Measurements from ENCODE around the gene VGLL3.

Gene VGLL3

GRCh38 chr3:86951322-86951721 lies 39.6 kb downstream of the VGLL3 start:
- DNase-seq (ENCODE audit: low read depth, low spot score): no peak

DNA sequence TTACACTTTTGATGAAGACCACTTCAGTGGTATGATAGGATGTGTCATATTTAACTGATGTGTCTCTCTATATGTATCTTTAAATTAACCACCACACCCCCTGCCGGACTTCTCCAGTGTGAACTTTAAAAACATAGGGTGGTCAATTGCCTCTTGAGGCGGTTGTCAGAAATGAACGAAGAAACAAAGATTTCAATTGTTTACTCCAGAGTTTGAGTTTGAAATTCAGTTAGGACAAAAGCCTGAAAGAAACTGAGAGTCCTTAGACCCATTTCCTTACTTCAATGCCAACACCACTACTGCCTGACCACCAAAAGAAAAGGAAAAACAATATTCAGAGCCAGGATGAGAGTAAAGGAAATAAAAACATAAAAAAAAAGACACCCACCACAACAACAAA lies 40.2 kb downstream of the VGLL3 start:
- no peak for DNase-seq (ENCODE audit: low read depth, low spot score)

DNA sequence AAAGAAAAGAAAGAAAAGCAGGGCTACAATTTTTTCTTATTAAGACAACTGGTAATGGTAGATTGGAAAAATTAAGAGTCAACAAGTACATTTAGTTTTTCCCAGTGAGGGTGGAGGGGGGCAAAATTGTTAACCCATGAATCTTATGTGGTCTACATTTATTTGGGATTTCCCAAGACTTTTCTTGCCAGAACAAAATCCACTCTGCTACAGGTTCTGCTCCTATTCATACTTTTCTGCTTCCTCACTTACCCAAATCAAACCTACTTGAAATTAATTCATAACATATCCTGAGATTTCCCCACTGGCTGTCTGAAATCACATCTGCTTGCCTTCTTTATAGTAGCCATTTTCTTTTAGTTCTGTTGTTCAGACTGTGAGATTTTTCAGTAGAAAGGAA lies 41.1 kb downstream of the VGLL3 start:
- DNase-seq (ENCODE audit: low read depth, low spot score): no peak

GRCh38 chr3:86948822-86949221 lies 42.1 kb downstream of the VGLL3 start:
- DNase-seq (ENCODE audit: low read depth, low spot score): no peak

DNA sequence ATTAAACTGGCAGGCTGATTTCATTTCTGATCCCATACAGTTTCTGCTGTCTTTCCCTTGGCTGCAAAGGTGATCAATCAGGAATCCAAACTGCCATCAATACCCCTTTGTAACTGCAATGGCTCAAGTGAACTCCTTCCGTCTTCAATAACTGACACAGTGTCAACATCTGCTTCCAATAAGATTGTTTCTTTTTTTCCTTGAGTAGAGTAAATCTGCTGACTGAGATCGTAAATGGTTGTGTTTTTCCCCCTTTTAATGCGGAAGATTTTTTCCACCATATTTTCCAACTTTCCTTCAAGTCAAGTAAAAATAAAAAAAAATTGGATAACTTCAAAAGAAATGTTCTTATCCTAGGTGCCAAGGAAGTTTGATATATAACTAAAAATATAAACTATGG lies 48.7 kb downstream of the VGLL3 start:
- DNase-seq (ENCODE audit: low read depth, low spot score): no peak

- no peak for DNase-seq (ENCODE audit: low read depth, low spot score)
Measured at GRCh38 chr3:86938416-86939105, 52.4 kb downstream of the VGLL3 start.

GRCh38 chr3:86937306-86937791 lies 53.6 kb downstream of the VGLL3 start:
- peak; percentile 9 for DNase-seq (ENCODE audit: low read depth, low spot score)

GRCh38 chr3:86934851-86935250 lies 56.1 kb downstream of the VGLL3 start:
- no peak for DNase-seq (ENCODE audit: low read depth, low spot score)

DNA sequence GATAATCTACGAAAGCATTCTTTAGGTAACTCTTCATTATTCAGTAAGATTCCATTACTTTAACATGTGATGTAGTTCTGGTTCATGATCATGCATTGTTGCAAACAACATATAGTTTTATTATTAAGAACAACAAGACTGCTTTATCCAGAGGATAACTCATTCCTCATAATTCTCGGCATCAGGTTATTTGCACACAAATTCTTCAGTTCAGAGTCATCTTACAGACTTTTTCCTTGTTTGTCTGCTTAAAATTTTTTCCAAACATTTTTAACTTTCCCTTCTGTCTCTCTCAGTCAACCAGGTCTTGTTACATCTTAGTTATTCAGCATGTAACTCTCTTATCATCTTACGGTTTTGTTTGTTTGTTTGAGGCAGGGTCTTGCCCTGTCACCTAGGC lies 60.1 kb downstream of the VGLL3 start:
- DNase-seq (ENCODE audit: low read depth, low spot score): no peak

DNA sequence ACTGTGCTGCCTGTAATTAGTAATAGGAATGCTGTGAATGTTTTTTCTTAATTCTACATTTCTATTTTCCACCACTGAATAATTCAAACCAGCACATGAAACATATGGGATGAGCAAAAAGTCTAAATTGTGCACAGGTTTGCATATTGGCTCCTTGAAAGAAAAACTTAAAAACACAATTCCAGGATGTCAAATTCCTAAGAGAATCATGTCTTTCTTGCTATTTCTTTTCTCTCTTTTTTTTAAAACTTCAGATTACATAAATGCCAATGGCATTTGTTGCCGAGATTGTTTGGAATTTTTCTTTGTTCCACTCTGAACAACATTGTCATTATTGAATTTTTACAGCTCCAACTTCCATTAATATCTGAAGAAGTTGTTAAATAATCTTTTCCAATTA lies 60.8 kb downstream of the VGLL3 start:
- DNase-seq (ENCODE audit: low read depth, low spot score): no peak

GRCh38 chr3:86929046-86929445 lies 61.9 kb downstream of the VGLL3 start:
- DNase-seq (ENCODE audit: low read depth, low spot score): no peak

DNA sequence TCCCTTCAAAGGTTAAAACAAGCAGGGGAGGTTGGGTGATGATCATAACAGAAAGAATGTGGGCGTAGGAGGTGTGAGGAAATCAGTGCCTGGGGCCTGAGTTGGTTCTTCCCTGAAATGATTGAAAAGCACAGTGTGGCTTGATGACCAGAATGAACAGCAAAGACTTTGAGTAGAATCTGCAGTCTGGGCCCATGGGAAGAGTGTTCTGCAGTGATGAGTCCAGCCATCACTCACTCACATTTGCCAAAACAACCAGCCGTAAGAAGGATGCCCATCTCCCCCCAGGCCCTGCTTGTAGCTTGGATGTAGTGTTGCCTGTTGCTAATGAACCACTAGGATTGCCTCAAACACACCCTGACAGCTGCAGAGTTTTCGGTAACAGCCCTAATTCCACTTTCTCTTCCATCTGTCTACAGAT lies 67.9 kb downstream of the VGLL3 start:
- DNase-seq (ENCODE audit: low read depth, low spot score): no peak

- DNase-seq (ENCODE audit: low read depth, low spot score): no peak
Measured at GRCh38 chr3:86921971-86922680, 68.8 kb downstream of the VGLL3 start.

GRCh38 chr3:86914670-86915069 lies 76.3 kb downstream of the VGLL3 start:
- DNase-seq (ENCODE audit: low read depth, low spot score): no peak

DNA sequence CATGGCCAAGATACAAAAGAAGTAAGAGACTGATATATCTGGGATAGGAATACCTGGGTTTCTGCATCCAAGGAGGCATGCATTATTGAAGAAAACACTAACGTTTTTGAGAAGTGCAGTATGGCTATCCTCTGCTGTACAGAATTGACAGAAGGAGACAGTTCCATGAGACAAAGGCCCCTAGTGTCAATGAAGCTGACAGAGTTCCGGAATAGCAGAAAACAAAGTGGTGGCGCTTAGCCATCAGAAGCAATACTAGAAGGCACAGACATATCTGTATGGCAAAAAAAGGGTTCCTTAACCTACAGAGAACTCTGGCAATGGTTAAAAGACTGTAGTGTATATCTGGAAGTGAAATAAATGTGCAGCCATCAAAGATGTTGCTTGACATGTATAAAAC lies 77.8 kb downstream of the VGLL3 start:
- no peak for DNase-seq (ENCODE audit: low read depth, low spot score)

GRCh38 chr3:86895202-86895601 lies 95.7 kb downstream of the VGLL3 start:
- DNase-seq (ENCODE audit: low read depth, low spot score): no peak

DNA sequence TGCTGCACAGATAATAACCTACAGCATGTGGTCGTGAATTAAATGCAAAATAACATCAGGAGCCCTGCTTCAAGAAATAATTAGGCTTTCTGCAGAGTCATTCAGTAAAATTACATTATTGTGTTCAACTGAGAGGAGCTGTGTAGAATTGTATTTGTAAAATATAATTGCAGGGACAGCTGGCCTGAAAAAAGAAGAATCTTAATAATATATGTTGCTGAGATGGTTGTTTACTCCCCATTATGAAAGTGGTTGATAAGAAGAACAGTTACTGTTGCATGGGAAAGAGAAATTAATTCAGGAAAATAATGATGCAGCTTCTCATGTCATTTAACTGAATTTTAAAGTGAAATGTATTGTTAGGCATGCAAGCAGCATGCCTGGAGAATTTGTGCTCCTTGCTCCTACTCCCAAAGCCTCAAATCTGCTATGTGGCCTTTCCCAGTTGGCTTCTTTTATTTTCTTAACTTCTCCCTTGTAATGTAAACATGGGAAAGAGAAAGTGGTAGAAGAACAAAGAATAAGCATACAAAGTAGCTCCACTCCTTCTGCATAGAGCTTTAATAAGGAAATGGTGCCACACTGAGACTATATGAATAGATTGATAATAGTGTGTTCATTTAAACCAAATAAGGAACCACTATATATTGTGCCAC lies 100.1 kb downstream of the VGLL3 start:
- peak; percentile 33 for DNase-seq (ENCODE audit: low read depth, low spot score)
